Suprapubic skin (tissue), 4 donors: ENCODE measurements around the gene SH2D3C.

Source experiments
- EP300 ChIP-seq: sonication (generic); formaldehyde crosslinking; IDR thresholded peaks from one replicate; pipeline ENCODE4 v1.6.1; 2017; ENCODE audit warnings: antibody characterized with exemption
- POLR2A ChIP-seq, 2 donors: fragments of 450-650 bp; IDR thresholded peaks; one replicate each; pipeline ENCODE4 v1.6.1; 2017; ENCODE audit warnings: antibody characterized with exemption in 2 of 2, mild to moderate bottlenecking in 2 of 2, moderate library complexity in 2 of 2
- POLR2AphosphoS5 ChIP-seq, 3 donors: sonication (generic); formaldehyde crosslinking; IDR thresholded peaks; one replicate each; pipeline ENCODE4 v1.6.1; 2017; ENCODE audit warnings: antibody characterized with exemption in 3 of 3
- TF ChIP-seq, protein P1 (sequence below), 2 donors: fragments of 200-600 bp in 1 of 2; fragments of 450-650 bp in 1 of 2; sonication (generic) in 1 of 2; IDR thresholded peaks; one replicate each; pipeline ENCODE4 v1.5.1; 2016 to 2019; ENCODE audit warnings: antibody characterized with exemption in 2 of 2, mild to moderate bottlenecking in 1 of 2, moderate library complexity in 1 of 2

DNA sequence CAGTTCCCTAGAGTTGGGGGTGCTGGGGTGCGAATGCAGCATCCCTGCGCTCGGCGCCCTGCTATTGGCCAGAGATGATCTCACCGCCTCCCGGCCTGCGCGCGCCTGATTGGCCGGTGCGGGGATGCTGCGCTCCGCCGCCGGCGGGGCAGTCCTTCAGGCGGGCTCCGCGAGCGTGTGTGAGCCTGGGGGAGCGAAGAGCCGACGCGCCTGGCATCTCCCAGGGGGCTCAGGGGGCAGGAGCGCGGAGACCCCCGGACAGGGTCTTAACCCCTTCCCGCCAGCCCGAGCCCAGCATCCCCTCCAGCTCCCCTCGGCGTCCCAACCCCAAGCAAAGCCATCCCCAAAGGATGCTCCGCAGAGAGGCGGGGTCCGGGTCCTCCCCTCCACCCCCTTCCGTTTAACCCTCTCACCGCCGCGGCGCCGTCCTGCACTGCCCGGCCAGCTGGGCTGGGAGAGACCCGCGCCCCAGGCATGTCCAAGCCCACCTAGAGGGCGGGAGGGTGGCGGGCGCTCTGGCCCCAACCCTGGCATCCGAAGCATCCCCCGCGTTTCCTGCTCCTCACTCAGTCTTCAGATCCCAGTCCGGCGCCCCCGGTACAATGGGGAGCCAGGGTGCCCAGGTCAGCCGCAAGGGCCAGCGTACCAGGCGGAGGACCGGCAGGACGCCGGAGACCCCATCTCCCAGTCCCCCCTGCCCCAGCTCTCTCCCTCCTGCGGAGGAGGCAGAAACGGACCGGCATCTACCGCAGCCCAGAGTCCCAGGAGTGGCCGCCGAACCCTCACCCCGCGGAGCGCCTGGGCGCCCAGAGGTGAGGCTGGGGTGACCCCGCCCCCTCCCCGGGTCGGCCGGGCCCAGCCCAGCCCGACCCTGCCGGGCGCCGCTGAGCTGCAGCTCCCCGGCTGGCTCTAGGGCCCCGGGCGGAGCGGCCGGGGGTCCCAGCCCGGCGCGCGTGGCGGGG lies 24.1 kb downstream of the SH2D3C start:
- TF ChIP-seq, protein P1, sequence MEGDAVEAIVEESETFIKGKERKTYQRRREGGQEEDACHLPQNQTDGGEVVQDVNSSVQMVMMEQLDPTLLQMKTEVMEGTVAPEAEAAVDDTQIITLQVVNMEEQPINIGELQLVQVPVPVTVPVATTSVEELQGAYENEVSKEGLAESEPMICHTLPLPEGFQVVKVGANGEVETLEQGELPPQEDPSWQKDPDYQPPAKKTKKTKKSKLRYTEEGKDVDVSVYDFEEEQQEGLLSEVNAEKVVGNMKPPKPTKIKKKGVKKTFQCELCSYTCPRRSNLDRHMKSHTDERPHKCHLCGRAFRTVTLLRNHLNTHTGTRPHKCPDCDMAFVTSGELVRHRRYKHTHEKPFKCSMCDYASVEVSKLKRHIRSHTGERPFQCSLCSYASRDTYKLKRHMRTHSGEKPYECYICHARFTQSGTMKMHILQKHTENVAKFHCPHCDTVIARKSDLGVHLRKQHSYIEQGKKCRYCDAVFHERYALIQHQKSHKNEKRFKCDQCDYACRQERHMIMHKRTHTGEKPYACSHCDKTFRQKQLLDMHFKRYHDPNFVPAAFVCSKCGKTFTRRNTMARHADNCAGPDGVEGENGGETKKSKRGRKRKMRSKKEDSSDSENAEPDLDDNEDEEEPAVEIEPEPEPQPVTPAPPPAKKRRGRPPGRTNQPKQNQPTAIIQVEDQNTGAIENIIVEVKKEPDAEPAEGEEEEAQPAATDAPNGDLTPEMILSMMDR (IDR thresholded peaks at IDR 0.05): no peak
- TF ChIP-seq POLR2A (IDR thresholded peaks at IDR 0.05) (no peak), POLR2AphosphoS5 (IDR thresholded peaks at IDR 0.05) (no peak), EP300 (no peak)
